A549 treated with AZD9567 at 1 μM for 4 hours (cell line): ENCODE results near the gene BCL7A. TPM values are rescaled to one million over a fixed set of nuclear protein-coding genes. Genes with fewer than 3 reads are reported as not detected.

Source experiments
- total RNA-seq: library from RNA; stranded (reverse); fragments of 200-300 nt; extraction: Qiagen RNA extraction; gene quantifications from 5 replicates; pipeline ENCODE4 v1.2.3, GENCODE V29; 2022; ENCODE audit not compliant: insufficient read depth

BCL7A gene
- 10.3 to 12.0 TPM (median 11.0 TPM) in 5 replicates for total RNA-seq

GRCh38 chr12:122021822-122022392 is at the start of gene BCL7A:
BCL7A (plus strand) TSS chr12:122021884; CDS start chr12:122022092, 208 bp downstream.

GRCh38 chr12:122078141-122079032 is 56.7 kb downstream of the BCL7A start, which contains the start of gene MLXIP:
MLXIP (plus strand) TSS chr12:122078756; CDS start chr12:122078854, 98 bp downstream.

Other genes starting within 250 kb of the BCL7A start
- 96.7 to 103 TPM (median 101 TPM) in 5 replicates for gene RHOF, start 228.2 kb upstream of the BCL7A start, total RNA-seq
- gene SETD1B, start 217.9 kb upstream of the BCL7A start, total RNA-seq = 7.3 to 13.7 TPM (median 12.2 TPM) in 5 replicates
- gene HPD, start 163.0 kb upstream of the BCL7A start, total RNA-seq = 1.5 to 1.9 TPM (median 1.8 TPM) in 4 of 5 replicates, not detected in the other
- gene PSMD9, start 133.1 kb upstream of the BCL7A start, total RNA-seq = 129 to 158 TPM (median 132 TPM) in 5 replicates
- 0.93 to 1.4 TPM (median 1.2 TPM) in 4 of 5 replicates, not detected in the other for gene CFAP251, start 103.3 kb upstream of the BCL7A start, total RNA-seq
- gene MLXIP, start 56.9 kb downstream of the BCL7A start, total RNA-seq = 28.7 to 40.8 TPM (median 40.2 TPM) in 5 replicates
- gene IL31, start 152.3 kb downstream of the BCL7A start, total RNA-seq = not detected in 5 replicates
- gene LRRC43, start 161.2 kb downstream of the BCL7A start, total RNA-seq = 0.06 to 0.22 TPM (median 0.09 TPM) in 4 of 5 replicates, not detected in the other
- 0.92 to 4.5 TPM (median 1.1 TPM) in 5 replicates for gene B3GNT4, start 181.8 kb downstream of the BCL7A start, total RNA-seq
- gene DIABLO, start 204.2 kb downstream of the BCL7A start, total RNA-seq = 70.5 to 84.3 TPM (median 72.8 TPM) in 5 replicates
- gene VPS33A, start 244.6 kb downstream of the BCL7A start, total RNA-seq = 16.6 to 18.2 TPM (median 17.8 TPM) in 5 replicates